Cerebellar cortex (tissue), 1 donor: ENCODE results near the gene TMEM272.

ENCODE experiments used
- DNase-seq: peaks from one replicate; pipeline ENCODE4 v3.0.0-alpha.2; 2015; ENCODE audit warnings: low spot score

Gene TMEM272

GRCh38 chr13:51804295-51805172 is 40.4 kb downstream of the TMEM272 start:
- DNase-seq = peak; percentile 69

DNA sequence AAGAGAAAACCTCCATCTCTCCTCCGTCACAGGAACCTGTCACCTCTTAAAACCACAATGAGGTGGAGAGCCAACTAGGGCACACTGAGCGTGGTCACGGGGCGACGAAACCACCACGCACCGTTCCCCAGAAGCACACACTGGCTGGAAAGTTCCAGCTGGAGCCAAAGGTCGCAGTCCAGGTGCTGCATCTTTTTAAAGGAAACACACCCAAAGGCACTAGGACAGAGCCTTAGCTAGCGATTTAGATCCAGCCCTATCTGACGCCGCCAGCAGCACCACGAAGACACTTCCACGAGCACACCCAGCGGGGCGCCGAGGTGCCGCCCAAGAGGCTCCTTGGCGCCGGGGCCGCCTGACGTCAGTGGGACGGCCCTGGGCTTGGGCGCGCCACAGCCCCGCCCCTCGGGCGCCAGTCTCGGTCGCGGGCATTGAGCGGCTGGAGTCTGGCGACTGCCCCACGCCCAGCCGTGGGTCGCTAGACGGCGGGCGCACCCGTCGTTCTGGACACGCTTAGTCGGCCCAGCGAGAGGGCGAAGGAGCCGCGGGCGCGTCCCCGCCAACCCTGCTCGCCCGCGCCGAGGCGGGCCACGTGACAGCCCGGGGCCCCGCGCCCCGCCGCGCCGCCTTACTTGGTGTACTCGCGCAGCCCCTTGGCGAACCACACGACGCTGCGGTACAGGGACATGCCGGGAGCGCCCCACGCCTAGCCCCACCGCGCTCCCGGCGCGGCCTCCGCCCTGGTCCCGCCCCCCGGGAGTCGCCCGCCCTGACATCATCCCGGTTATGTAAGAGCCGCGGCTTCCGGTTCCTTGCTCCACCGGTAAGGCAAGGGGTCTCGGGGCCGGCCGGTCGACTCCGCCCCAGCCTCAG is 41.3 kb downstream of the TMEM272 start, which contains the start of gene DHRS12:
DHRS12 (minus strand) TSS at position 742 of the 873 bp plus-strand sequence. CDS start 4,504 bp downstream, outside the sequence.
- peak; percentile 86 for DNase-seq

- no peak for DNase-seq
Observed at GRCh38 chr13:51802631-51803418, 42.2 kb downstream of the TMEM272 start.

DNA sequence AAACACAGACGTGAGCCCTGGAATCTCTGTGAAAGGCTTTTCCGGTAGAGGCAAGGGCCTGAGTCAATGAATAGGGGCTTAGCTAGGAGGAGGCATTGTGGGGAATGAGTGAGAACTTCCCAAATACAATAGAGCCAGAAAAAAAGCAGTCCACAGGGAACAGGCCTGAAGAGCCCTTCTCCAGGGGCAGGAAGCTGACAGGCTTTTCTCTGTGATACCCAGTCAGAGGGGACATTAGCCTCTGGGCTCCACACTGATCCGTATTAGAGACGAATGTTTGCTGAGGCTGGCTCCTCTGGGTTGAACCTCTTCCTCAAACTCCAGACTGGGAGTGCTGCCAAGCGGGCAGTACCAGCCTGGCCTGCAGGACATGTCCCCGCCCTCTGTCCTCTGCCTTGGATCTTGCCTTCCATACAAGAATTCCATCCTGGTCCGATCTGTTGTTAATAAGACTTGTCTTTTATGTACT is 43.3 kb downstream of the TMEM272 start:
- peak; percentile 65 for DNase-seq

DNA sequence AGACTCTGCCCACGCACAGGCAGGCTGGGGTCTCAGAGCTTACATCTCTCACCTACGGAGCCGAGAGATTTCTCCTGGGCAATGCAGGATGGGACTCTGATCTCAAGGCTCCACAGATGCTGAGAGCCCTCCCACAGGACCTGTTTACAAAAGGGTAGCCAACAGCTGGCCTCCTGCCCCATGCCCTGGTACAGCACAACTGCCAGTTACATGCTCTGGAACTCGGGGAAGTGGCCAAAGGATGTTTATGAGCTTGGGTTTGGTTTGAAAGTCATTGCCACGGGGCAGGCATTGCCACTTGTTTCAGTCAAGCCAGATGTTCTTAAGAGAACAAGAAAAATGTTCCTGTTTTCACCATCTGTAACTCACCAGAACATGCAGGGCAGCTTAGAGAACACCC is 44.5 kb downstream of the TMEM272 start:
- DNase-seq = no peak

DNA sequence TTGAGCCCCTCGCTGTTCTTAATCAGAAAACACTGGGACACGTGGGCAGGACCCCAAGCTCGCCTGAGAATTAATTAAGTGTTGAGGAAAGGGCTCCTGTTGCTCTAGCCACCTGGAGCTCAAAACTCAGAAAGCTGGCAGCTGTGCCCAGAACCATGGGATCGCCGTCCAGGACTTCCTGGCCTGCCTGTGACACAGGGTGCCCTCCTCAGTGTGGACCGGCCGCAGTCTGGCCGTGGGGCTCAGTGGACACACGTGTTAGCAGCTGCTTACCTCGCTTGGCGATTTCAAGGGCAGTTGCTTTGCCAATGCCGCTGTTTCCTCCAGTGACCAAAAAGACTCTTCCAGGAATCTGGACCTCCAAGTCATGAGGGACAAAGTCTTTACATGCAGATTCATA is 45.7 kb downstream of the TMEM272 start:
- DNase-seq = no peak

- DNase-seq = peak; percentile 96
Observed at GRCh38 chr13:51797664-51798488, 47.1 kb downstream of the TMEM272 start.

- no peak for DNase-seq
Observed at GRCh38 chr13:51796546-51796945, 48.4 kb downstream of the TMEM272 start.

- DNase-seq = no peak
Observed at GRCh38 chr13:51795419-51795818, 49.6 kb downstream of the TMEM272 start.

GRCh38 chr13:51794964-51795363 is 50.0 kb downstream of the TMEM272 start:
- DNase-seq = no peak

DNA sequence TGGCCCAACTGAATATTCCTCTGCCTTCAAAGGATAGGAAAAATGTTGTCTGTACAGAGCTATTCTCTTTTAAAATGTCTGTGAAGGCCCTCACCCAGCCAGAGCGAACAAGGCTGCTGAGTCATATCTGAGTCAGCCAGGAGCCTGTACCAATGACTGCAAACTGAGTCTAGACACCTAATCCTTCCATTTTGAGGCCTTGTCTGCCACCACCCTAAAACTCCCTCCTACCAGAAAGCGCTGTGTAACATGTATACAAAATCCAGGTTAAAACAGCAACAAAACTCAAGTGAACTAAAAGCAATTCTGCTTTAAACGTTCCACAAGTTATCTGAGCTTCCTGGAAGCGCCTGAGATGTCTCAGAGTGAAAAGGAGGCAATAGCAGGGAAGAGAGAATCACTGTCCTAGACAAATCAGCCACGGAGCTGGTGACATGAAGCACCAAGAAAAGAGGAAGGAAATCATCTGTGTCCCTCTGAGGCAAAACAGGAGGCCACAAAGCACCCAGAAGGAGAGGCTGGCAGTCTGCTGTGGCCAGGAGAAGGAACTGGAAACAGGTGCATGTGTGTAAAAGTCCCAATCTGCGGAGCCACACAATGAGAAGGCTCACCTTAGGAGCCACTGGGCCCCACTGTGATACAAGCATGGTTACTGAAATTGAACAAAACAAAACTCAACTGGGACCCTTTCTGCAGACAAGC is 51.3 kb downstream of the TMEM272 start:
- no peak for DNase-seq

DNA sequence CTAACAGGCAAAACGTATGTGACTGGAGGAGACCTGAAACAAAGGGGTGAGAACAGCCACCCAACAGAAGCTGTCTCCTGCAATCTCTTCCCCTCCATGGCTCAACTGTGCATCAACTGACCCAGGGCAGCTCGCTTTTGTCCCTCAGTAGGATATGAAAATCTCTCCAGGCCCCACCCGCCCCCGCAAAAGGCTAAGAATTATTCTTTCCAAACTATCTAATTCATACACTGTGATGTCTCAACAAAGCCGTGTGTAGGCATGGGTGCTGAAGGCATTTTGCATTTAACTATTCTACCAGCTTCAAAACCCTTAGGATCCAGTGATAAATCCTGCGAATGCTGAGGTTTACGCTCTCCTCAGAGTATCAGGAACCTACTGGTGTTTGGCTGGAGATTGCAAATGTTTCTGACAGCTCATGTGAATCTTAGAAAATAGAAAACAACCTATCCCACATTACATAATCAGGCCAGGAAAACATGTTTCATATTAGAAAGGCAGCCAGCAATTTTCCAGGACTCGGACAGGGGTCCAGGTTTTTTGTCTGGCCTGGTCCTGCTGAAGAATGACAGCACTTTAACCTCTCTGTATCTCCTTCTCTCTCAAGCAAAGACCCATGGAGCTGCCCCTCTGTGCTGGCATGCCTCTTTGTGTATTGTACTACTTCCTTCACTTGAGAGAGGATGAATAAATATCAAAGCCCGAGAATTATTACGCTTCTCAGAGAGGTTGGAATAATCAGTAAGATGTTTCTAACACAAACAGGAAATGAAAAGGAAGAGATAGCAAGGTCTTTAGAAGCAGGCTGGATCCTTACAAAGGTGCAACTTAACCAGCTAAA is 58.3 kb downstream of the TMEM272 start:
- DNase-seq = peak; percentile 70

DNA sequence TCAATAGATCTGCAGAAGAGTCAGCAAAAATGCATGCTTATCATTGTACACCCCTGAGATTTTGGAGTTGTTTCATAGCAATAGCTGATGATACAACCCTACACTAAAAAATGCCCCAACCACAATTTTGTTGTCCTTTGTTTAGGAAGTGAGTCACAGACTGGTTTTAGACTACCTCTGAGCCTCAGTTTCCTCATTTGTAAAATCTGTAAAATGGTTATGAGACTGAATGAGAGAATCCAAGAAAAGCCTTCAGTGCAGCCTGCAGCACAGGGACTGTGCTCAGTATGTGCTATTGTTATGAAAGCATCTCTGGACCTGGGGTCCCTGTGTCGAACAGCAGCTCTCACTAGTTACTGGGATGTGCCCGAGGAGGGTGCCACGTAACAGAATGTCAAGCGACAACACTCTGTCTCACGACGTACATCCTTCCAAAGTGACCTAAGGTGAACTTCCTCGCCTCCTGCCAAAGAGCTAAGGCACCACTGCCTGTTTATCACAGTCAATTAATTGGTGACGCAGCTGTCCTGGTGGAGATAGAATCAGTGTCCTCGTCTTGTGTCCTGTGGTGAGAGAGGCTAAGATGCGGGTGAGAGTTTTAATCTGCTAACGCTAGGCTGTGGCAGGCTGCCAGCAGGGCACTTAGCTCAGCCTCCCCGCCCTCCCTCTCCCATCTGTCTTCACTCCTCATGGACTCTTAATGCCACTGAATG is 59.1 kb downstream of the TMEM272 start:
- peak; percentile 87 for DNase-seq

GRCh38 chr13:51784097-51784496 is 60.9 kb downstream of the TMEM272 start:
- no peak for DNase-seq

DNA sequence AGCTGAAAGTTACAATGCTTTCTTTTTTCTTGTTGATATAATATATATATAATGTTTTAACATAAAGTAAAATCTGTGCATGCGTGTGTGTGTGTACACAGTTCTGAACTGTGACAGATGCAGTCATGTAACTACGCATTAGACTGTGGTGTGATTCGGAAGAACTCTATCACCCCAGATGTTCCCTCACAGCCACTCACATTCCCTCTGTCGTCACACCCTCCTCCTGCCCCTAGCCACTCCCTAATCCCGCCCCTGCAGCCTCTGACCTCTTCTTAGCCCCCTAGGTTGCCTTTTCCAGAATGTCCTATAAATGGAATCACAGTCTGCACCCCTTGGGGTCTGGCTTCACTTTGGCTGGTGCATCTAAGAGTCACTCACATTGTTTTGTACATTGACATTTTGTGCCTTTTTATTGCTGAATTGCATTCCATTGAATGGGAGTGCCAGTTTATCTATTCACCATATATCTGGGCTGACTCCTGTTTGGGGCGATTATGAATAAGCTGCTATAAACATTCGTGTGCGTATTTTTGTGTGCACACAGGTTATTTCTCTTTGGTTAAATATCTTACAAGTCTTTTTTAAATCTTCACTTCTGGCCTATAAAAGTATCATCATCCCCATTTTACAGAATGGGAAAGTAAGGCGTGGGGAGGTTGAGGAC is 61.4 kb downstream of the TMEM272 start:
- DNase-seq = no peak

GRCh38 chr13:51782026-51782710 is 62.8 kb downstream of the TMEM272 start:
- no peak for DNase-seq

GRCh38 chr13:51781246-51782022 is 63.5 kb downstream of the TMEM272 start:
- DNase-seq = no peak
